Measurements from ENCODE around the gene BPTF. TPM values are rescaled to one million over a fixed set of nuclear protein-coding genes. Genes with fewer than 3 reads are reported as not detected.
"Not testable (repeated sequence)": the region's sequence is repeated elsewhere in the genome, so short reads cannot be mapped to it uniquely, and the experiment has no call there.

The BPTF gene
- polyA plus RNA-seq, 3 donors: 105 to 120 (median 109) TPM

- DNase-seq (ENCODE audit: low read depth in 3 of 3, low spot score in 2 of 3): no peak
These were observed 42.3 kb downstream of the BPTF start for GRCh38 chr17:67867591-67867990.

- no peak for DNase-seq (ENCODE audit: low read depth in 3 of 3, low spot score in 2 of 3)
These were observed 42.9 kb downstream of the BPTF start for GRCh38 chr17:67868176-67868575.

GRCh38 chr17:67879662-67880061 lies 54.4 kb downstream of the BPTF start:
- DNase-seq (ENCODE audit: low read depth in 3 of 3, low spot score in 2 of 3): no peak

- DNase-seq (ENCODE audit: low read depth in 3 of 3, low spot score in 2 of 3): no peak
These were observed 55.8 kb downstream of the BPTF start for GRCh38 chr17:67881083-67881482.

- DNase-seq (ENCODE audit: low read depth in 3 of 3, low spot score in 2 of 3): no peak
These were observed 59.4 kb downstream of the BPTF start for GRCh38 chr17:67884741-67885140.

- DNase-seq (ENCODE audit: low read depth in 3 of 3, low spot score in 2 of 3): no peak
These were observed 66.3 kb downstream of the BPTF start for GRCh38 chr17:67891481-67892119.

GRCh38 chr17:67902511-67903231 lies 77.4 kb downstream of the BPTF start:
- no peak for DNase-seq (ENCODE audit: low read depth in 3 of 3, low spot score in 2 of 3)

- DNase-seq (ENCODE audit: low read depth in 3 of 3, low spot score in 2 of 3): not testable (repeated sequence)
These were observed 80.0 kb downstream of the BPTF start for GRCh38 chr17:67905298-67905697.

- DNase-seq (ENCODE audit: low read depth in 3 of 3, low spot score in 2 of 3): not testable (repeated sequence)
These were observed 85.0 kb downstream of the BPTF start for GRCh38 chr17:67910117-67910803.

GRCh38 chr17:67911059-67911782 lies 85.9 kb downstream of the BPTF start:
- DNase-seq (ENCODE audit: low read depth in 3 of 3, low spot score in 2 of 3): no peak

GRCh38 chr17:67912088-67912487 lies 86.8 kb downstream of the BPTF start:
- DNase-seq (ENCODE audit: low read depth in 3 of 3, low spot score in 2 of 3): no peak

- no peak for DNase-seq (ENCODE audit: low read depth in 3 of 3, low spot score in 2 of 3)
These were observed 87.4 kb downstream of the BPTF start for GRCh38 chr17:67912656-67913055.

- DNase-seq (ENCODE audit: low read depth in 3 of 3, low spot score in 2 of 3): no peak
These were observed 94.9 kb downstream of the BPTF start for GRCh38 chr17:67920212-67920611.

- DNase-seq (ENCODE audit: low read depth in 3 of 3, low spot score in 2 of 3): no peak
These were observed 97.2 kb downstream of the BPTF start for GRCh38 chr17:67922503-67922902.

GRCh38 chr17:67928842-67929241 lies 103.5 kb downstream of the BPTF start:
- DNase-seq (ENCODE audit: low read depth in 3 of 3, low spot score in 2 of 3): not testable (repeated sequence)

GRCh38 chr17:67931227-67931626 lies 105.9 kb downstream of the BPTF start:
- no peak for DNase-seq (ENCODE audit: low read depth in 3 of 3, low spot score in 2 of 3)

GRCh38 chr17:67942810-67943209 lies 117.5 kb downstream of the BPTF start:
- no peak for DNase-seq (ENCODE audit: low read depth in 3 of 3, low spot score in 2 of 3)

GRCh38 chr17:67944035-67944434 lies 118.7 kb downstream of the BPTF start:
- DNase-seq (ENCODE audit: low read depth in 3 of 3, low spot score in 2 of 3): no peak

GRCh38 chr17:67946513-67946912 lies 121.2 kb downstream of the BPTF start:
- no peak for DNase-seq (ENCODE audit: low read depth in 3 of 3, low spot score in 2 of 3)

- DNase-seq (ENCODE audit: low read depth in 3 of 3, low spot score in 2 of 3): no peak
These were observed 122.1 kb downstream of the BPTF start for GRCh38 chr17:67947325-67947813.

- DNase-seq (ENCODE audit: low read depth in 3 of 3, low spot score in 2 of 3): no peak
These were observed 125.6 kb downstream of the BPTF start for GRCh38 chr17:67950945-67951344.
